NCI-H446 (cell line): ENCODE measurements around the gene RAET1G.
A peak's percentile ranks its signal among the peaks of the same experiment; 100 is the strongest.
"Not testable (repeated sequence)": the region's sequence is repeated elsewhere in the genome, so short reads cannot be mapped to it uniquely, and the experiment has no call there.

Source experiments
- DNase-seq, 2 experiments: peaks; one replicate each; lab custom pipeline; 2025; lab: John Stamatoyannopoulos, UW

RAET1G gene

GRCh38 chr6:149953934-149954327 is 31.0 kb upstream of the RAET1G start:
- not testable (repeated sequence) for DNase-seq

- DNase-seq, result not testable (repeated sequence)
These were observed 30.5 kb upstream of the RAET1G start for GRCh38 chr6:149953390-149953789.

- DNase-seq, result no peak
These were observed 28.7 kb upstream of the RAET1G start for GRCh38 chr6:149951626-149952025.

GRCh38 chr6:149951096-149951495 is 28.2 kb upstream of the RAET1G start:
- no peak for DNase-seq

- DNase-seq, result no peak
These were observed 27.5 kb upstream of the RAET1G start for GRCh38 chr6:149950423-149950822.

- no peak for DNase-seq
These were observed 25.7 kb upstream of the RAET1G start for GRCh38 chr6:149948616-149949015.

GRCh38 chr6:149948011-149948410 is 25.1 kb upstream of the RAET1G start:
- DNase-seq, result no peak

- not testable (repeated sequence) for DNase-seq
These were observed 24.6 kb upstream of the RAET1G start for GRCh38 chr6:149947533-149947932.

GRCh38 chr6:149946631-149947030 is 23.7 kb upstream of the RAET1G start:
- not testable (repeated sequence) for DNase-seq

GRCh38 chr6:149945276-149945675 is 22.4 kb upstream of the RAET1G start:
- DNase-seq, result not testable (repeated sequence)

GRCh38 chr6:149943321-149943720 is 20.4 kb upstream of the RAET1G start:
- not testable (repeated sequence) for DNase-seq

- no peak for DNase-seq
These were observed 19.5 kb upstream of the RAET1G start for GRCh38 chr6:149942461-149942829.

GRCh38 chr6:149941583-149942460 is 18.9 kb upstream of the RAET1G start, which contains the start of gene ULBP2:
TSS of gene ULBP2 (plus strand) at chr6:149942014. CDS start at chr6:149942073, 59 bp downstream.
- DNase-seq, result peak; percentile 56 to 73

- DNase-seq, result no peak
These were observed 17.7 kb upstream of the RAET1G start for GRCh38 chr6:149940672-149940982.

GRCh38 chr6:149939909-149940671 is 17.2 kb upstream of the RAET1G start:
- no peak for DNase-seq

- no peak for DNase-seq
These were observed 16.4 kb upstream of the RAET1G start for GRCh38 chr6:149939356-149939648.

GRCh38 chr6:149938571-149939355 is 15.8 kb upstream of the RAET1G start:
- DNase-seq, result no peak

- DNase-seq, result not testable (repeated sequence)
These were observed 15.2 kb upstream of the RAET1G start for GRCh38 chr6:149938013-149938570.

GRCh38 chr6:149936743-149937142 is 13.8 kb upstream of the RAET1G start:
- DNase-seq, result no peak

GRCh38 chr6:149935668-149936067 is 12.7 kb upstream of the RAET1G start:
- no peak for DNase-seq

GRCh38 chr6:149935246-149935645 is 12.3 kb upstream of the RAET1G start:
- DNase-seq, result no peak
